ENCODE measurements around the gene ELL. TPM values are rescaled to one million over a fixed set of nuclear protein-coding genes. Genes with fewer than 3 reads are reported as not detected.

The ELL gene
- polyA plus RNA-seq, 1 donor from 2014 or later: 7.2 TPM

GRCh38 chr19:18493440-18494266 lies 28.2 kb downstream of the ELL start:
- H3K9me2 ChIP-seq (ENCODE audit: insufficient read depth, low read length): no peaks in the 10 kb centered on the region
- no peak overlapping the region for H3K9ac ChIP-seq (ENCODE audit: low read length)
- H3K27me3 ChIP-seq (ENCODE audit: insufficient read depth, low read depth, low read length): no peaks in the 10 kb centered on the region
- H3K4me3 ChIP-seq (ENCODE audit: low read length): no peak overlapping the region
- H3K79me2 ChIP-seq (replicated peaks; ENCODE audit: insufficient read depth, low read length): peaks cover 3% of the 10 kb centered on the region
- H2AFZ ChIP-seq (ENCODE audit: low read depth, low read length): no peak overlapping the region
- H3F3A ChIP-seq (ENCODE audit: insufficient read depth, low read length, poor library complexity, severe bottlenecking): no peaks in the 10 kb centered on the region
- no peak for TF ChIP-seq EP300 (conservative IDR thresholded peaks at IDR 0.05; ENCODE audit: poor library complexity, severe bottlenecking)
- no peak for TF ChIP-seq SMC3 (conservative IDR thresholded peaks at IDR 0.05; ENCODE audit: poor library complexity)
- no peak for TF ChIP-seq EZH2 (IDR thresholded peaks at IDR 0.05; ENCODE audit: borderline replicate concordance, insufficient read depth, low read length, poor library complexity, severe bottlenecking)
- no peak for TF ChIP-seq RAD21 (conservative IDR thresholded peaks at IDR 0.05)
- no peak for TF ChIP-seq TAF1 (IDR thresholded peaks at IDR 0.05; ENCODE audit: low read depth)
- TF ChIP-seq POLR2AphosphoS5 (IDR thresholded peaks at IDR 0.05): no peak
- TF ChIP-seq REST (IDR thresholded peaks at IDR 0.05; ENCODE audit: borderline replicate concordance): no peak
- TF ChIP-seq MXI1 (conservative IDR thresholded peaks at IDR 0.05; ENCODE audit: poor library complexity, severe bottlenecking): no peak
- no peak for TF ChIP-seq CTCF (IDR thresholded peaks at IDR 0.05; ENCODE audit: poor library complexity, severe bottlenecking)
- no peaks in the 10 kb centered on the region for H3K9me3 ChIP-seq (ENCODE audit: low read length)
- H3K4me2 ChIP-seq (ENCODE audit: low read length): no peak overlapping the region
- no peak overlapping the region for H3K27ac ChIP-seq (ENCODE audit: low read length)
- no peaks in the 10 kb centered on the region for H3K36me3 ChIP-seq (ENCODE audit: insufficient read depth, low read length)
- H4K20me1 ChIP-seq (ENCODE audit: insufficient read depth): no peaks in the 10 kb centered on the region

- no peak overlapping the region for H3K27ac ChIP-seq (ENCODE audit: low read length)
- no peak overlapping the region for H2AFZ ChIP-seq (ENCODE audit: low read depth, low read length)
- H4K20me1 ChIP-seq (ENCODE audit: insufficient read depth): no peaks in the 10 kb centered on the region
- no peak overlapping the region for H3K4me2 ChIP-seq (ENCODE audit: low read length)
- no peaks in the 10 kb centered on the region for H3K27me3 ChIP-seq (ENCODE audit: insufficient read depth, low read depth, low read length)
- H3K36me3 ChIP-seq (ENCODE audit: insufficient read depth, low read length): no peaks in the 10 kb centered on the region
- H3F3A ChIP-seq (ENCODE audit: insufficient read depth, low read length, poor library complexity, severe bottlenecking): no peaks in the 10 kb centered on the region
- peaks cover 3% of the 10 kb centered on the region for H3K79me2 ChIP-seq (replicated peaks; ENCODE audit: insufficient read depth, low read length)
- no peak overlapping the region for H3K9ac ChIP-seq (ENCODE audit: low read length)
- H3K9me2 ChIP-seq (ENCODE audit: insufficient read depth, low read length): no peaks in the 10 kb centered on the region
- H3K9me3 ChIP-seq (ENCODE audit: low read length): no peaks in the 10 kb centered on the region
- no peak overlapping the region for H3K4me3 ChIP-seq (ENCODE audit: low read length)
- TF ChIP-seq CTCF (IDR thresholded peaks at IDR 0.05; ENCODE audit: poor library complexity, severe bottlenecking): no peak
- TF ChIP-seq REST (IDR thresholded peaks at IDR 0.05; ENCODE audit: borderline replicate concordance): no peak
- TF ChIP-seq SMC3 (conservative IDR thresholded peaks at IDR 0.05; ENCODE audit: poor library complexity): no peak
- no peak for TF ChIP-seq EZH2 (IDR thresholded peaks at IDR 0.05; ENCODE audit: borderline replicate concordance, insufficient read depth, low read length, poor library complexity, severe bottlenecking)
- TF ChIP-seq EP300 (conservative IDR thresholded peaks at IDR 0.05; ENCODE audit: poor library complexity, severe bottlenecking): no peak
- no peak for TF ChIP-seq RAD21 (conservative IDR thresholded peaks at IDR 0.05)
- no peak for TF ChIP-seq TAF1 (IDR thresholded peaks at IDR 0.05; ENCODE audit: low read depth)
- no peak for TF ChIP-seq POLR2AphosphoS5 (IDR thresholded peaks at IDR 0.05)
- TF ChIP-seq MXI1 (conservative IDR thresholded peaks at IDR 0.05; ENCODE audit: poor library complexity, severe bottlenecking): no peak
Observed at GRCh38 chr19:18491995-18492953, 29.6 kb downstream of the ELL start.
